Vagina (tissue), 2 donors: Measurements from ENCODE around the gene AASDH. TPM values are rescaled to one million over a fixed set of nuclear protein-coding genes. Genes with fewer than 3 reads are reported as not detected.

Experiments used
- DNase-seq, 2 donors: peaks; one replicate each; pipeline ENCODE4 v3.0.0-alpha.2; 2017; ENCODE audit errors: extremely low spot score in 2 of 2
- H3K27ac ChIP-seq: fragments of 200-600 bp; sonication (generic); one replicate; pipeline ENCODE4 v1.5.1; 2019
- H3K27me3 ChIP-seq: fragments of 200-600 bp; sonication (generic); one replicate; pipeline ENCODE4 v1.5.1; 2019
- H3K36me3 ChIP-seq, 2 donors: fragments of 200-600 bp; sonication (generic); one replicate each; pipeline ENCODE4 v1.5.1; 2017 to 2019
- H3K4me1 ChIP-seq: fragments of 200-600 bp; sonication (generic); one replicate; pipeline ENCODE4 v1.5.1; 2019
- H3K4me3 ChIP-seq, 2 donors: fragments of 200-600 bp; sonication (generic); 1 replicate in 1 of 2; 2 replicates in 1 of 2; pipeline ENCODE4 v1.5.1; 2016 to 2019
- H3K9me3 ChIP-seq: fragments of 200-600 bp; sonication (generic); one replicate; pipeline ENCODE4 v1.5.1; 2019
- CTCF ChIP-seq, 3 experiments: fragments of 450-650 bp in 2 of 3; fragments of 200-600 bp in 1 of 3; sonication (generic) in 1 of 3; IDR thresholded peaks; one replicate each; pipeline ENCODE4 v1.5.1; 2017 to 2019; ENCODE audit warnings: antibody characterized with exemption in 3 of 3, mild to moderate bottlenecking in 2 of 3, moderate library complexity in 2 of 3
- POLR2A ChIP-seq, 2 donors: fragments of 450-650 bp; IDR thresholded peaks; one replicate each; pipeline ENCODE4 v1.6.1; 2017; ENCODE audit warnings: antibody characterized with exemption in 2 of 2, mild to moderate bottlenecking in 2 of 2, moderate library complexity in 2 of 2
- POLR2AphosphoS5 ChIP-seq, 2 donors: sonication (generic); formaldehyde crosslinking; IDR thresholded peaks; one replicate each; pipeline ENCODE4 v1.9.0; 2017; ENCODE audit warnings: antibody characterized with exemption in 2 of 2, mild to moderate bottlenecking in 2 of 2, low read depth in 1 of 2; ENCODE audit not compliant: insufficient read depth in 1 of 2
- intact Hi-C: fragments of 100-400 bp; cut with DNase I; formaldehyde crosslinking; loops from one replicate; pipeline ENCODE4 v1.15.1; 2023
- total RNA-seq: library from RNA; depleted of rRNA; stranded (reverse); fragments of >200 nt; gene quantifications from one replicate; pipeline ENCODE4 v1.2.3, GENCODE V29; 2016

The AASDH gene
- total RNA-seq, 1 donor from 2014 or later, result 6.6 TPM

- Histone ChIP-seq H3K27me3 (no peaks in the 10 kb centered on the region), H3K36me3 (no peaks in the 10 kb centered on the region), H3K4me1 (no peaks in the 10 kb centered on the region), H3K9me3 (no peaks in the 10 kb centered on the region), H3K27ac (no peak overlapping the region), H3K4me3 (no peak overlapping the region)
- no peak for DNase-seq
- no peak for TF ChIP-seq CTCF (IDR thresholded peaks at IDR 0.05)
- intact Hi-C loops, result no loop called here
These were observed 78.9 kb downstream of the AASDH start for GRCh38 chr4:56308384-56308783.

GRCh38 chr4:56307423-56307822 is 79.9 kb downstream of the AASDH start:
- no peak overlapping the region for H3K27ac ChIP-seq
- no peak for TF ChIP-seq CTCF (IDR thresholded peaks at IDR 0.05)
- TF ChIP-seq POLR2A (IDR thresholded peaks at IDR 0.05), result no peak
- no peak for TF ChIP-seq POLR2AphosphoS5 (IDR thresholded peaks at IDR 0.05; ENCODE audit: insufficient read depth in 1 of 2, low read depth in 1 of 2)
- no peaks in the 10 kb centered on the region for H3K9me3 ChIP-seq
- no peaks in the 10 kb centered on the region for H3K27me3 ChIP-seq
- no peaks in the 10 kb centered on the region for H3K4me1 ChIP-seq
- H3K4me3 ChIP-seq, result no peak overlapping the region
- no peaks in the 10 kb centered on the region for H3K36me3 ChIP-seq
- intact Hi-C loops, result no loop called here
- DNase-seq, result no peak

DNA sequence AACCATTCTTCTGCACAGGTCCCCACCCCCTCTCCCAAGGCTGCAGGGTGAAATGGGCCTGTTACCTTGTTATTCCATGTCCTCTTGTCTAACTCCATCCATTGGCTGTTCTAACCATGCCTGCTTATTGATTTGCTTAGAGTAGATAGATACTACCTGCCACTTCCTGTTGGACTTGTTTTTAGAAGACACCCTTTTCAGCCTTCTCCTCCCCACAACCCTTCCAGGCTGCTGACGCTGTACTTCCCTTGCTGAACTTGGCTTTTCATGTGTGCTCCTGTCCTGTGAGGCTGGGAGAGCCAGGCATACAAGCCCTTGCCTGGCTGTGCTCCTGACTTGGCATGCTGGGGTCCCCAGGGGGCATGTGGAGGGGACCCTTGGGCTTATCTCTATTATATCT is 81.9 kb downstream of the AASDH start:
- DNase-seq, result no peak
- intact Hi-C loops, result no loop called here
- no peaks in the 10 kb centered on the region for H3K27me3 ChIP-seq
- no peaks in the 10 kb centered on the region for H3K36me3 ChIP-seq
- no peaks in the 10 kb centered on the region for H3K9me3 ChIP-seq
- H3K27ac ChIP-seq, result no peak overlapping the region
- no peaks in the 10 kb centered on the region for H3K4me1 ChIP-seq
- no peak for TF ChIP-seq CTCF (IDR thresholded peaks at IDR 0.05)
- no peak for TF ChIP-seq POLR2A (IDR thresholded peaks at IDR 0.05)
- no peak for TF ChIP-seq POLR2AphosphoS5 (IDR thresholded peaks at IDR 0.05; ENCODE audit: insufficient read depth in 1 of 2, low read depth in 1 of 2)
- no peak overlapping the region for H3K4me3 ChIP-seq

DNA sequence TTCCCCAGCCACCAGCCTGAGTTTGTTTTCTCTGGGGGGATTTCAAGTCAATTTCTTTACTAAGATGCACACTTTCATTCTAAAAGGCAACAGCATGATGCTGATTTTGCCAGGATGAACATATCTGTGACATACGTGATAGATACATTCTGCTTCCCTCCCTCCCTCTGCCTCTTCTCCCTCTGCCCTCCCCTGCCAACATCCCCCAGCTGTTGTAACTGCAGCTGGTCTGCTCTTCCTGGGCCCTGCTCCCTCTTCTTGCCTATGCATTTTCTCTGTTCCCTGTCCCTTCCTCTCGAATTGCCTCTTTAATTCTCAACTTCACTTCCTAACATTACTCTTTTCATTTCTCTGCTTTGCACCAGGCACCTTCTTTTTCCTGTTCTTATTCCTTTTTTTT is 83.4 kb downstream of the AASDH start:
- no peak for DNase-seq
- H3K4me3 ChIP-seq, result no peak overlapping the region
- no peaks in the 10 kb centered on the region for H3K36me3 ChIP-seq
- no peak overlapping the region for H3K27ac ChIP-seq
- no peaks in the 10 kb centered on the region for H3K9me3 ChIP-seq
- TF ChIP-seq POLR2A (IDR thresholded peaks at IDR 0.05) (no peak), POLR2AphosphoS5 (IDR thresholded peaks at IDR 0.05; ENCODE audit: insufficient read depth in 1 of 2, low read depth in 1 of 2) (no peak), CTCF (IDR thresholded peaks at IDR 0.05) (no peak)
- no peaks in the 10 kb centered on the region for H3K27me3 ChIP-seq
- intact Hi-C loops, result no loop called here
- no peaks in the 10 kb centered on the region for H3K4me1 ChIP-seq

GRCh38 chr4:56302760-56303159 is 84.5 kb downstream of the AASDH start:
- Histone ChIP-seq H3K27ac (no peak overlapping the region), H3K9me3 (no peaks in the 10 kb centered on the region), H3K27me3 (no peaks in the 10 kb centered on the region), H3K36me3 (no peaks in the 10 kb centered on the region), H3K4me3 (no peak overlapping the region), H3K4me1 (no peaks in the 10 kb centered on the region)
- intact Hi-C loops, result no loop called here
- DNase-seq, result no peak
- no peak for TF ChIP-seq POLR2A (IDR thresholded peaks at IDR 0.05)
- no peak for TF ChIP-seq CTCF (IDR thresholded peaks at IDR 0.05)
- TF ChIP-seq POLR2AphosphoS5 (IDR thresholded peaks at IDR 0.05; ENCODE audit: insufficient read depth in 1 of 2, low read depth in 1 of 2), result no peak
